PC-9 (cell line): ENCODE results near the gene XPNPEP3. TPM values are rescaled to one million over a fixed set of nuclear protein-coding genes. Genes with fewer than 3 reads are reported as not detected.
"Not testable (repeated sequence)": the region's sequence is repeated elsewhere in the genome, so short reads cannot be mapped to it uniquely, and the experiment has no call there.

Source experiments
- BruUV-seq: library from RNA; stranded (reverse); fragments of 400-500 nt; replicated peaks from 2 replicates; lab custom pipeline; 2021; lab: Mats Ljungman, UMichigan
- CTCF ChIA-PET: fragments of 300-600 bp; sonication (Branson Sonifier 250); formaldehyde crosslinking; loops from one replicate; lab custom pipeline; 2022; ENCODE audit warnings: antibody characterized with exemption; lab: Charles Lee
- POLR2A ChIA-PET: fragments of 300-600 bp; sonication (Branson Sonifier 250); formaldehyde crosslinking; loops from one replicate; lab custom pipeline; 2022; ENCODE audit warnings: antibody characterized with exemption; ENCODE audit not compliant: unreplicated experiment; lab: Charles Lee
- DNase-seq, 2 experiments: peaks; one replicate each; pipeline versions ENCODE4 v3.0.0 to v3.0.0-alpha.2; 2015 to 2022; ENCODE audit warnings: mixed read lengths in 1 of 2
- H2AFZ ChIP-seq: fragments of 200-600 bp; sonication (generic); 2 replicates; pipeline ENCODE4 v1.8.1; 2017; ENCODE audit warnings: antibody characterized with exemption
- H3F3A ChIP-seq: fragments of 200-600 bp; sonication (generic); 2 replicates; pipeline ENCODE4 v1.8.1; 2017; ENCODE audit warnings: antibody characterized with exemption, mild to moderate bottlenecking, low read depth; ENCODE audit not compliant: insufficient read depth
- H3K27ac ChIP-seq: fragments of 200-600 bp; sonication (generic); 2 replicates; pipeline ENCODE4 v1.6.1; 2016; ENCODE audit warnings: mixed run types
- H3K27me3 ChIP-seq: fragments of 200-600 bp; sonication (generic); 2 replicates; pipeline ENCODE4 v1.6.1; 2016; ENCODE audit warnings: low read depth, mixed run types; ENCODE audit not compliant: insufficient read depth
- H3K36me3 ChIP-seq: fragments of 200-600 bp; sonication (generic); 2 replicates; pipeline ENCODE4 v1.6.1; 2016; ENCODE audit warnings: low read depth, mixed run types
- H3K4me1 ChIP-seq: fragments of 200-600 bp; sonication (generic); replicated peaks from 2 replicates; pipeline ENCODE4 v1.6.1; 2016; ENCODE audit warnings: mixed run types; ENCODE audit not compliant: insufficient read depth
- H3K4me2 ChIP-seq: fragments of 200-600 bp; sonication (generic); 2 replicates; pipeline ENCODE4 v1.6.1; 2017; ENCODE audit warnings: mixed run types
- H3K4me3 ChIP-seq: fragments of 200-600 bp; sonication (generic); 2 replicates; pipeline ENCODE4 v1.6.1; 2016; ENCODE audit warnings: mixed run types
- H3K79me2 ChIP-seq: fragments of 200-600 bp; sonication (generic); 2 replicates; pipeline ENCODE4 v1.6.1; 2017; ENCODE audit warnings: low read depth, mixed run types
- H3K9me2 ChIP-seq: fragments of 200-600 bp; sonication (generic); 2 replicates; pipeline ENCODE4 v1.8.1; 2017; ENCODE audit warnings: mild to moderate bottlenecking; ENCODE audit not compliant: insufficient read depth
- H3K9me3 ChIP-seq: fragments of 200-600 bp; sonication (generic); 2 replicates; pipeline ENCODE4 v1.8.1; 2016; ENCODE audit warnings: low read depth; ENCODE audit not compliant: insufficient read depth
- H4K20me1 ChIP-seq: fragments of 200-600 bp; sonication (generic); 2 replicates; pipeline ENCODE4 v1.8.1; 2017; ENCODE audit not compliant: insufficient read depth
- EZH2 ChIP-seq: fragments of 200-600 bp; sonication (generic); IDR thresholded peaks from 2 replicates; pipeline ENCODE4 v1.8.0; 2017; ENCODE audit warnings: antibody characterized with exemption, low read depth
- intact Hi-C: fragments of 100-400 bp; cut with micrococcal nuclease; formaldehyde crosslinking; loops from one replicate; pipeline ENCODE4 v1.10.0; 2022; ENCODE audit not compliant: unreplicated experiment
- total RNA-seq: library from RNA; stranded (reverse); gene quantifications from 2 replicates; pipeline ENCODE4 v1.2.3, GENCODE V29; 2021
- TF ChIP-seq, protein P1 (sequence below): fragments of 200-600 bp; sonication (generic); conservative IDR thresholded peaks from 2 replicates; pipeline ENCODE4 v1.6.1; 2017; ENCODE audit warnings: mixed run types, antibody characterized with exemption, mild to moderate bottlenecking, moderate library complexity

The XPNPEP3 gene
- total RNA-seq, 1 experiment from 2014 or later = 42.7 TPM

- Histone ChIP-seq H3K27ac (no peak overlapping the region), H3K4me2 (no peak overlapping the region), H3K79me2 (peaks cover 88% of the 10 kb centered on the region), H3K27me3 (no peaks in the 10 kb centered on the region), H3K4me3 (no peak overlapping the region), H3K9me2 (no peaks in the 10 kb centered on the region), H2AFZ (no peak overlapping the region), H3K36me3 (peaks cover 74% of the 10 kb centered on the region), H3K4me1 (0 out of 2 replicates have a peak, but pooled peaks cover 3% of the 10 kb centered on the region), H3F3A (peaks cover 61% of the 10 kb centered on the region), H4K20me1 (peaks cover 70% of the 10 kb centered on the region), H3K9me3 (no peaks in the 10 kb centered on the region)
- DNase-seq = no peak
- TF ChIP-seq EZH2 = no peak
- TF ChIP-seq, protein P1, sequence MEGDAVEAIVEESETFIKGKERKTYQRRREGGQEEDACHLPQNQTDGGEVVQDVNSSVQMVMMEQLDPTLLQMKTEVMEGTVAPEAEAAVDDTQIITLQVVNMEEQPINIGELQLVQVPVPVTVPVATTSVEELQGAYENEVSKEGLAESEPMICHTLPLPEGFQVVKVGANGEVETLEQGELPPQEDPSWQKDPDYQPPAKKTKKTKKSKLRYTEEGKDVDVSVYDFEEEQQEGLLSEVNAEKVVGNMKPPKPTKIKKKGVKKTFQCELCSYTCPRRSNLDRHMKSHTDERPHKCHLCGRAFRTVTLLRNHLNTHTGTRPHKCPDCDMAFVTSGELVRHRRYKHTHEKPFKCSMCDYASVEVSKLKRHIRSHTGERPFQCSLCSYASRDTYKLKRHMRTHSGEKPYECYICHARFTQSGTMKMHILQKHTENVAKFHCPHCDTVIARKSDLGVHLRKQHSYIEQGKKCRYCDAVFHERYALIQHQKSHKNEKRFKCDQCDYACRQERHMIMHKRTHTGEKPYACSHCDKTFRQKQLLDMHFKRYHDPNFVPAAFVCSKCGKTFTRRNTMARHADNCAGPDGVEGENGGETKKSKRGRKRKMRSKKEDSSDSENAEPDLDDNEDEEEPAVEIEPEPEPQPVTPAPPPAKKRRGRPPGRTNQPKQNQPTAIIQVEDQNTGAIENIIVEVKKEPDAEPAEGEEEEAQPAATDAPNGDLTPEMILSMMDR = no peak
- ChIA-PET CTCF (no interaction called here), POLR2A (no interaction called here)
- intact Hi-C loops = no loop called here
- no TSS peak for BruUV-seq
Observed at GRCh38 chr22:40844951-40845350, 12.0 kb upstream of the XPNPEP3 start.

DNA sequence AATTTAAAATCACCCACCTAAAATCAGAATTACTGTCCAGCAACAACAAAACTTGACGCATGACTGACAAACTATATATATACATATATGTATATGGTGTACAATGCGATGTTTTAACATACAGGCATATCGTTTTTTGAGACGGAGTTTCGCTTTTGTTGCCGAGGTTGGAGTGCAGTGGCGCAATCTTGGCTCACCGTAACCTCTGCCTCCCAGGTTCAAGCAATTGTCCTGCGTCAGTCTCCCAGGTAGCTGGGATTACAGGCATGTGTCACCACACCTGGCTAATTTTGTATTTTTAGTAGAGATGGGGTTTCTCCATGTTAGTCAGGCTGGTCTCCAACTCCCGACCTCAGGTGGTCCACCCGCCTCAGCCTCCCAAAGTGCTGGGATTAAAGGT lies 11.1 kb upstream of the XPNPEP3 start:
- H3K9me2 ChIP-seq, H3K9me3 ChIP-seq, H3K4me3 ChIP-seq, BruUV-seq, H2AFZ ChIP-seq, CTCF ChIA-PET, H3K4me1 ChIP-seq, H3K27ac ChIP-seq, POLR2A ChIA-PET, DNase-seq, H3K27me3 ChIP-seq, intact Hi-C loops, H3K4me2 ChIP-seq: not testable (repeated sequence)
- peaks cover 90% of the 10 kb centered on the region for H3K79me2 ChIP-seq
- peaks cover 77% of the 10 kb centered on the region for H4K20me1 ChIP-seq
- H3F3A ChIP-seq = peaks cover 65% of the 10 kb centered on the region
- H3K36me3 ChIP-seq = peaks cover 73% of the 10 kb centered on the region

GRCh38 chr22:40853333-40853732 lies 3.6 kb upstream of the XPNPEP3 start:
- no peaks in the 10 kb centered on the region for H3K9me2 ChIP-seq
- TF ChIP-seq EZH2 = no peak
- TF ChIP-seq, protein P1 = no peak
- DNase-seq = no peak
- no peaks in the 10 kb centered on the region for H3K27me3 ChIP-seq
- POLR2A ChIA-PET = interaction anchor here (0.6 kb wide), 1 partner anchor 202 kb away, joined by 3 read pairs; no protein-coding TSS in a partner anchor
- H4K20me1 ChIP-seq = peaks cover 71% of the 10 kb centered on the region
- BruUV-seq = no TSS peak
- intact Hi-C loops = no loop called here
- peak overlapping the region; percentile 15; the same call in 1 of the 2 replicates for H3K27ac ChIP-seq
- H3K4me2 ChIP-seq = peak overlapping the region; percentile 99
- no peak overlapping the region for H2AFZ ChIP-seq
- H3K4me1 ChIP-seq = peaks cover 34% of the 10 kb centered on the region
- peak overlapping the region; percentile 98; the same call in 1 of the 2 replicates for H3K4me3 ChIP-seq
- no peaks in the 10 kb centered on the region for H3K9me3 ChIP-seq
- CTCF ChIA-PET = no interaction called here
- peaks cover 53% of the 10 kb centered on the region for H3K36me3 ChIP-seq
- peaks cover 94% of the 10 kb centered on the region for H3K79me2 ChIP-seq
- H3F3A ChIP-seq = peaks cover 19% of the 10 kb centered on the region

GRCh38 chr22:40853961-40854360 lies 3.0 kb upstream of the XPNPEP3 start:
- no peaks in the 10 kb centered on the region for H3K27me3 ChIP-seq
- ChIA-PET CTCF (no interaction called here), POLR2A (interaction anchor here (0.6 kb wide), 1 partner anchor 203 kb away, joined by 3 read pairs; no protein-coding TSS in a partner anchor)
- H3K79me2 ChIP-seq = peaks cover 94% of the 10 kb centered on the region
- H3K9me3 ChIP-seq = no peaks in the 10 kb centered on the region
- H3F3A ChIP-seq = peaks cover 14% of the 10 kb centered on the region
- H3K4me1 ChIP-seq = peaks cover 40% of the 10 kb centered on the region
- intact Hi-C loops = no loop called here
- no peak for TF ChIP-seq EZH2
- TF ChIP-seq, protein P1 = no peak
- H4K20me1 ChIP-seq = peaks cover 65% of the 10 kb centered on the region
- no peaks in the 10 kb centered on the region for H3K9me2 ChIP-seq
- H2AFZ ChIP-seq = no peak overlapping the region
- BruUV-seq = no TSS peak
- DNase-seq = no peak
- peak overlapping the region; percentile 99 for H3K4me2 ChIP-seq
- peaks cover 47% of the 10 kb centered on the region for H3K36me3 ChIP-seq
- H3K27ac ChIP-seq = peak overlapping the region; percentile 15; the same call in 1 of the 2 replicates
- H3K4me3 ChIP-seq = peak overlapping the region; percentile 98; the same call in 1 of the 2 replicates
